ENCODE data around the gene PTPRN2.

- TF ChIP-seq GATA2 (IDR thresholded peaks at IDR 0.05; ENCODE audit: low read depth, low read length): no peak
- TF ChIP-seq GATA3 (IDR thresholded peaks at IDR 0.05; ENCODE audit: low read depth, low read length): no peak
Observed at GRCh38 chr7:157621131-157621681, 966.4 kb downstream of the PTPRN2 start.

Measured in SH-SY5Y (cell line).